Astrocyte of the cerebellum (primary cell): Measurements from ENCODE around the gene LGMN.
"Not testable (repeated sequence)": the region's sequence is repeated elsewhere in the genome, so short reads cannot be mapped to it uniquely, and the experiment has no call there.

Source experiments
- DNase-seq: peaks from one replicate; pipeline ENCODE4 v3.0.0-alpha.2; 2011; ENCODE audit warnings: low read depth
- H3K4me3 ChIP-seq: 2 replicates; pipeline ENCODE4 v1.5.1; 2011; ENCODE audit warnings: mild to moderate bottlenecking, low read depth, low read length, moderate library complexity
- CTCF ChIP-seq: IDR thresholded peaks from 2 replicates; pipeline ENCODE4 v1.5.1; 2012; ENCODE audit warnings: low read length, low read depth, moderate library complexity, mild to moderate bottlenecking; ENCODE audit errors: missing control alignments
- in situ Hi-C: cut with HindIII; loops from 2 replicates; pipeline ENCODE4 v1.10.0; 2017; ENCODE audit warnings: low sequenced_read_pairs

Gene LGMN

GRCh38 chr14:92759300-92759678, 10.9 kb upstream of the LGMN start:
- no peak for DNase-seq
- in situ Hi-C loops = no loop called here
- no peak overlapping the region for H3K4me3 ChIP-seq
- no peak for TF ChIP-seq CTCF

GRCh38 chr14:92756446-92756845, 8.0 kb upstream of the LGMN start:
- no peak for DNase-seq
- no peak for TF ChIP-seq CTCF
- no peak overlapping the region for H3K4me3 ChIP-seq
- in situ Hi-C loops = no loop called here

GRCh38 chr14:92755495-92755894, 7.1 kb upstream of the LGMN start:
- in situ Hi-C loops = no loop called here
- no peak for DNase-seq
- H3K4me3 ChIP-seq = no peak overlapping the region
- TF ChIP-seq CTCF = no peak

GRCh38 chr14:92754966-92755365, 6.5 kb upstream of the LGMN start:
- TF ChIP-seq CTCF = no peak
- no peak for DNase-seq
- no peak overlapping the region for H3K4me3 ChIP-seq
- in situ Hi-C loops = no loop called here

GRCh38 chr14:92753250-92753649, 4.8 kb upstream of the LGMN start:
- no peak for DNase-seq

GRCh38 chr14:92751819-92752218, 3.4 kb upstream of the LGMN start:
- DNase-seq = no peak
- TF ChIP-seq CTCF = no peak
- in situ Hi-C loops = no loop called here
- no peak overlapping the region for H3K4me3 ChIP-seq

More at GRCh38 chr14:92753250-92753649, 4.8 kb upstream of the LGMN start:
- in situ Hi-C loops = no loop called here
- TF ChIP-seq CTCF = no peak
- H3K4me3 ChIP-seq = no peak overlapping the region

- in situ Hi-C loops = no loop called here
- H3K4me3 ChIP-seq = no peak overlapping the region
- no peak for DNase-seq
- TF ChIP-seq CTCF = no peak
Measured at GRCh38 chr14:92750994-92751400, 2.6 kb upstream of the LGMN start.

GRCh38 chr14:92750222-92750728, 1.8 kb upstream of the LGMN start:
- H3K4me3 ChIP-seq, in situ Hi-C loops, DNase-seq: not testable (repeated sequence)
